HepG2 (cell line): ENCODE measurements around the gene HPCAL1. TPM values are rescaled to one million over a fixed set of nuclear protein-coding genes. Genes with fewer than 3 reads are reported as not detected.
A peak's percentile ranks its signal among the peaks of the same experiment; 100 is the strongest.

Experiments used
- ATAC-seq: fragments of 200-7000 bp; cut with Tn5 transposase; 3 replicates; pipeline ENCODE4 v1.9.1; 2020; ENCODE audit warnings: mild to moderate bottlenecking, moderate library complexity
- BruUV-seq: library from RNA; stranded (reverse); fragments of 400-500 nt; replicated peaks from 2 replicates; lab custom pipeline; 2021; lab: Mats Ljungman, UMichigan
- CTCF ChIA-PET: fragments of 300-600 bp; formaldehyde crosslinking; extraction: SDS; loops from one replicate; lab custom pipeline; 2021; ENCODE audit warnings: low total read pairs, inconsistent platforms, low intra/inter-chr PET ratio; lab: Yijun Ruan, JAX
- POLR2A ChIA-PET: fragments of 350-600 bp; sonication (Branson Sonifier 250); formaldehyde crosslinking; loops from one replicate; lab custom pipeline; 2020; ENCODE audit warnings: antibody characterized with exemption, inconsistent platforms; lab: Yijun Ruan, JAX
- DNase-seq: peaks from one replicate; pipeline ENCODE4 v3.0.0-alpha.2; 2015; ENCODE audit warnings: low spot score
- FAIRE-seq: peaks from 3 replicates; lab custom pipeline; 2011; peaks lifted over from hg19 to GRCh38; lab: Jason Lieb, UNC
- H2AFZ ChIP-seq: one replicate; pipeline ENCODE4 v1.6.1; 2011; ENCODE audit warnings: low read length, inconsistent platforms
- H3K27ac ChIP-seq: fragments of 300-600 bp; 3 replicates; pipeline ENCODE4 v1.8.0; 2011; ENCODE audit warnings: mixed run types, mild to moderate bottlenecking, mixed read lengths, low read length, inconsistent platforms; ENCODE audit not compliant: insufficient read depth; ENCODE audit errors: extremely low read length
- H3K27me3 ChIP-seq, 2 experiments: fragments of 200-600 bp in 1 of 2; 2 replicates in 1 of 2; 3 replicates in 1 of 2; pipeline versions ENCODE4 v1.6.0 to v1.8.0; 2011; ENCODE audit warnings: low read length in 2 of 2, mild to moderate bottlenecking in 2 of 2, moderate library complexity in 2 of 2, inconsistent platforms in 1 of 2; ENCODE audit not compliant: insufficient read depth in 2 of 2, control insufficient read depth in 1 of 2
- H3K36me3 ChIP-seq, 2 experiments: fragments of 200-600 bp in 1 of 2; replicated peaks in 1 of 2; 2 replicates in 1 of 2; 3 replicates in 1 of 2; pipeline versions ENCODE4 v1.5.1 to v1.8.0; 2011; ENCODE audit warnings: low read length in 2 of 2, inconsistent platforms in 1 of 2; ENCODE audit not compliant: insufficient read depth in 2 of 2, control insufficient read depth in 1 of 2
- H3K4me1 ChIP-seq: 2 replicates; pipeline ENCODE4 v1.5.1; 2012; ENCODE audit warnings: low read length, inconsistent platforms; ENCODE audit not compliant: insufficient read depth
- H3K4me2 ChIP-seq: 2 replicates; pipeline ENCODE4 v1.6.0; 2011; ENCODE audit warnings: low read depth, low read length, inconsistent platforms
- H3K4me3 ChIP-seq, 3 experiments: fragments of 200-600 bp in 1 of 3; sonication (generic), shearing (Covaris generic) in 1 of 3; replicated peaks in 1 of 3; 2 replicates each; pipeline ENCODE4 v1.5.1; 2011 to 2016; ENCODE audit warnings: low read length in 3 of 3, inconsistent platforms in 2 of 3, low read depth in 2 of 3, mild to moderate bottlenecking in 2 of 3, control low read depth in 1 of 3, mixed read lengths in 1 of 3; ENCODE audit not compliant: insufficient read depth in 1 of 3
- H3K79me2 ChIP-seq: one replicate; pipeline ENCODE4 v1.6.1; 2011; ENCODE audit warnings: low read length, inconsistent platforms; ENCODE audit not compliant: insufficient read depth
- H3K9ac ChIP-seq: 2 replicates; pipeline ENCODE4 v1.6.0; 2011; ENCODE audit warnings: mild to moderate bottlenecking, low read depth, low read length, inconsistent platforms; ENCODE audit not compliant: insufficient read depth
- H3K9me3 ChIP-seq: 2 replicates; pipeline ENCODE4 v1.5.1; 2012; ENCODE audit warnings: mild to moderate bottlenecking, low read length
- H4K20me1 ChIP-seq: 2 replicates; pipeline ENCODE4 v1.6.0; 2011; ENCODE audit warnings: inconsistent platforms, mild to moderate bottlenecking, low read length, moderate library complexity; ENCODE audit not compliant: insufficient read depth
- ASH2L ChIP-seq: fragments of 300-600, 200-600 bp; sonication (generic); IDR thresholded peaks from 2 replicates; pipeline ENCODE4 v1.7.0; 2017; ENCODE audit warnings: low read depth, mild to moderate bottlenecking, moderate library complexity, mixed read lengths, low read length; ENCODE audit not compliant: insufficient read length
- CTCF ChIP-seq: sonication (generic); formaldehyde crosslinking; IDR thresholded peaks from 2 replicates; pipeline ENCODE4 v1.5.0; 2020; ENCODE audit warnings: mild to moderate bottlenecking, missing genetic modification reagents, moderate library complexity
- ELF3 ChIP-seq: IDR thresholded peaks from 2 replicates; pipeline ENCODE4 v1.6.1; 2016; ENCODE audit warnings: missing genetic modification reagents, missing compliant biosample characterization
- LCORL ChIP-seq, 2 experiments: fragments of 450-650 bp in 1 of 2; sonication (generic) in 1 of 2; formaldehyde crosslinking in 1 of 2; IDR thresholded peaks; 2 replicates each; pipeline versions ENCODE4 v1.5.0 to v1.6.1; 2017 to 2020; ENCODE audit warnings: antibody characterized with exemption in 1 of 2, missing genetic modification reagents in 1 of 2
- MTF2 ChIP-seq: sonication (generic); formaldehyde crosslinking; IDR thresholded peaks from 2 replicates; pipeline ENCODE4 v1.5.0; 2020; ENCODE audit warnings: missing genetic modification reagents, borderline replicate concordance
- U2AF2 ChIP-seq: fragments of 200-400 bp; formaldehyde crosslinking; IDR thresholded peaks from 2 replicates; pipeline ENCODE4 v1.6.1; 2017; ENCODE audit warnings: low read depth, mild to moderate bottlenecking, low read length
- YEATS2 ChIP-seq: sonication (generic); formaldehyde crosslinking; IDR thresholded peaks from 2 replicates; pipeline ENCODE4 v1.4.0; 2020; ENCODE audit warnings: missing genetic modification reagents, borderline replicate concordance
- ZBTB7A ChIP-seq: sonication (generic); formaldehyde crosslinking; IDR thresholded peaks from 2 replicates; pipeline ENCODE4 v1.8.0; 2022; ENCODE audit warnings: mild to moderate bottlenecking, missing genetic modification reagents
- ZFP91 ChIP-seq: sonication (generic); formaldehyde crosslinking; IDR thresholded peaks from 2 replicates; pipeline ENCODE4 v1.9.0; 2022; ENCODE audit warnings: missing genetic modification reagents, mild to moderate bottlenecking, borderline replicate concordance
- ZNF557 ChIP-seq: sonication (generic); formaldehyde crosslinking; IDR thresholded peaks from 2 replicates; pipeline ENCODE4 v1.4.0; 2020; ENCODE audit warnings: missing genetic modification reagents
- ZNF891 ChIP-seq: sonication (generic); formaldehyde crosslinking; IDR thresholded peaks from 2 replicates; pipeline ENCODE4 v1.5.0; 2020; ENCODE audit warnings: mild to moderate bottlenecking, missing genetic modification reagents
- WGBS: methylation state at CpG from one replicate; pipeline ENCODE4 v1.1.6; 2017; ENCODE audit warnings: low lambda C conversion rate; 5-methylcytosine and 5-hydroxymethylcytosine counted together
- in situ Hi-C: cut with HindIII; loops from 2 replicates; pipeline ENCODE4 v1.10.0; 2017; ENCODE audit warnings: low pct_unique_long_range_greater_than_20kb; ENCODE audit not compliant: extremely low pct_ligation_motif_present
- intact Hi-C: fragments of 100-400 bp; cut with micrococcal nuclease; formaldehyde crosslinking; loops from one replicate; pipeline ENCODE4 v1.10.0; 2022; ENCODE audit not compliant: unreplicated experiment
- polyA plus RNA-seq, 8 experiments: library from polyadenylated mRNA; depleted of rRNA in 3 of 8; stranded (reverse) in 7 of 8; unstranded in 1 of 8; fragments of >200 nt; fragmentation: Illumina TruSeq in 4 of 8; extraction: Trizol in 4 of 8; gene quantifications; 2 replicates each; pipeline versions ENCODE4 v1.2.1 to v1.2.3, GENCODE V29; 2011 to 2016; ENCODE audit warnings: low read depth in 4 of 8, missing spikeins in 1 of 8, mixed read lengths in 1 of 8; ENCODE audit not compliant: insufficient read depth in 1 of 8
- total RNA-seq, 5 experiments: library from RNA; depleted of rRNA; stranded (reverse); fragments of >200 nt; fragmentation: Illumina TruSeq; extraction: Trizol; gene quantifications; 2 replicates each; pipeline ENCODE4 v1.2.3, GENCODE V29; 2016; ENCODE audit warnings: low read depth in 1 of 5

The HPCAL1 gene
- total and polyA plus RNA-seq, 2 of the 13 experiments (the other 11 are each of a cell fraction or from before 2014, with no cell fraction given) = 29.5 to 29.9 TPM

- no peaks in the 10 kb centered on the region for H3K79me2 ChIP-seq
- no peak for FAIRE-seq
- TF ChIP-seq ZFP91 (CRISPR knock-in tag) (peak; percentile 40; the same call in 1 of the 2 replicates), YEATS2 (CRISPR knock-in tag) (no peak), ZBTB7A (CRISPR knock-in tag) (0 out of 2 replicates have a peak, but pooled peaks have one; percentile 50), MTF2 (CRISPR knock-in tag) (peak; percentile 66; the same call in 1 of the 2 replicates), ASH2L (no peak), LCORL (IDR thresholded peaks at IDR 0.05) (no peak), LCORL (CRISPR knock-in tag; IDR thresholded peaks at IDR 0.05) (no peak), ELF3 (CRISPR knock-in tag) (no peak), U2AF2 (no peak), ZNF891 (0 out of 2 replicates have a peak, but pooled peaks have one; percentile 22), CTCF (CRISPR knock-in tag) (0 out of 2 replicates have a peak, but pooled peaks have one; percentile 23), ZNF557 (CRISPR knock-in tag) (no peak)
- no peak overlapping the region for H3K9ac ChIP-seq
- no peak overlapping the region for H3K27ac ChIP-seq
- peak overlapping the region in 1 of 3 experiments; percentile 1; a peak in 1 of 6 replicates for H3K4me3 ChIP-seq
- intact Hi-C loops = no loop called here
- no peak overlapping the region for H2AFZ ChIP-seq
- H3K36me3 ChIP-seq = no peaks in the 10 kb centered on the region
- peaks cover 28 to 76% of the 10 kb centered on the region in 2 experiments for H3K27me3 ChIP-seq
- no peak for DNase-seq
- in situ Hi-C loops = no loop called here
- 11% methylated on average over 11 of the region's 17 CpGs for WGBS
- ChIA-PET CTCF (no interaction called here), POLR2A (no interaction called here)
- peak; percentile 33 for ATAC-seq
- H3K4me1 ChIP-seq = peaks cover 18% of the 10 kb centered on the region
- no peaks in the 10 kb centered on the region for H3K9me3 ChIP-seq
- no TSS peak for BruUV-seq
- no peaks in the 10 kb centered on the region for H4K20me1 ChIP-seq
- H3K4me2 ChIP-seq = peak overlapping the region; percentile 34; the same call in 1 of the 2 replicates
Observed at GRCh38 chr2:10256515-10257031, 46.1 kb upstream of the HPCAL1 start.
